GM12878 (cell line): ENCODE data around the gene VPS16. TPM values are rescaled to one million over a fixed set of nuclear protein-coding genes. Genes with fewer than 3 reads are reported as not detected.
A peak's percentile ranks its signal among the peaks of the same experiment; 100 is the strongest.

Source experiments
- ATAC-seq: fragments of 200-7000 bp; cut with Tn5 transposase; 3 replicates; pipeline ENCODE4 v1.9.1; 2020; ENCODE audit warnings: mild to moderate bottlenecking, moderate library complexity
- BruUV-seq: library from RNA; stranded (reverse); fragments of 400-500 nt; replicated peaks from 2 replicates; lab custom pipeline; 2021; lab: Mats Ljungman, UMichigan
- CTCF ChIA-PET: fragments of 300-600 bp; sonication (Branson Sonifier 250); formaldehyde crosslinking; extraction: SDS; loops from one replicate; lab custom pipeline; 2021; ENCODE audit warnings: inconsistent platforms; lab: Yijun Ruan, JAX
- POLR2A ChIA-PET: fragments of 350-600 bp; formaldehyde crosslinking; extraction: SDS; loops from one replicate; lab custom pipeline; 2021; ENCODE audit warnings: inconsistent platforms; lab: Charles Lee
- RAD21 ChIA-PET: fragments of 300-600 bp; sonication (Branson Sonifier 250); formaldehyde crosslinking; loops from one replicate; lab custom pipeline; 2023; ENCODE audit warnings: antibody characterized with exemption; ENCODE audit not compliant: unreplicated experiment; lab: Charles Lee
- SMC1A ChIA-PET: fragments of 300-600 bp; sonication (Branson Sonifier 250); formaldehyde crosslinking; loops from one replicate; lab custom pipeline; 2023; ENCODE audit not compliant: unreplicated experiment, uncharacterized antibody; lab: Charles Lee
- DNase-seq: peaks from one replicate; pipeline ENCODE4 v3.0.0-alpha.2; 2011; ENCODE audit warnings: low read depth, low spot score
- FAIRE-seq: peaks from 3 replicates; lab custom pipeline; 2011; peaks lifted over from hg19 to GRCh38; lab: Jason Lieb, UNC
- H2AFZ ChIP-seq: 2 replicates; pipeline ENCODE4 v1.6.0; 2011; ENCODE audit warnings: low read depth, low read length, control low read depth; ENCODE audit not compliant: control insufficient read depth
- H3K27ac ChIP-seq: 2 replicates; pipeline ENCODE4 v1.5.1; 2011; ENCODE audit warnings: control low read depth; ENCODE audit not compliant: control insufficient read depth, insufficient read depth
- H3K27me3 ChIP-seq, 2 experiments: replicated peaks in 1 of 2; 2 replicates each; pipeline versions ENCODE4 v1.6.0 to v1.6.1; 2011; ENCODE audit warnings: low read length in 1 of 2; ENCODE audit not compliant: control insufficient read depth in 2 of 2, insufficient read depth in 2 of 2
- H3K36me3 ChIP-seq, 2 experiments: 2 replicates each; pipeline ENCODE4 v1.5.1; 2011; ENCODE audit warnings: low read length in 1 of 2; ENCODE audit not compliant: control insufficient read depth in 2 of 2, insufficient read depth in 2 of 2
- H3K4me1 ChIP-seq: 2 replicates; pipeline ENCODE4 v1.6.1; 2011; ENCODE audit warnings: mild to moderate bottlenecking, low read length, moderate library complexity, mixed read lengths; ENCODE audit not compliant: control insufficient read depth, insufficient read depth
- H3K4me2 ChIP-seq: 2 replicates; pipeline ENCODE4 v1.6.0; 2011; ENCODE audit warnings: control low read depth; ENCODE audit not compliant: control insufficient read depth, insufficient read depth
- H3K4me3 ChIP-seq: fragments of 200-600 bp; sonication (generic); 2 replicates; pipeline ENCODE4 v1.5.1; 2016
- H3K79me2 ChIP-seq: 2 replicates; pipeline ENCODE4 v1.6.0; 2011; ENCODE audit warnings: low read length; ENCODE audit not compliant: control insufficient read depth, insufficient read depth
- H3K9ac ChIP-seq: 2 replicates; pipeline ENCODE4 v1.8.0; 2011; ENCODE audit warnings: low read length, control low read depth, mixed read lengths; ENCODE audit not compliant: control insufficient read depth, insufficient read depth
- H3K9me3 ChIP-seq: replicated peaks from 3 replicates; pipeline ENCODE4 v1.5.1; 2011; ENCODE audit warnings: mild to moderate bottlenecking, low read length; ENCODE audit not compliant: control insufficient read depth, insufficient read depth
- H4K20me1 ChIP-seq: 2 replicates; pipeline ENCODE4 v1.6.0; 2011; ENCODE audit not compliant: control insufficient read depth, insufficient read depth
- ASH2L ChIP-seq: fragments of 300-600, 200-600 bp; sonication (generic); IDR thresholded peaks from 2 replicates; pipeline ENCODE4 v1.6.1; 2017; ENCODE audit warnings: low read depth, mild to moderate bottlenecking, borderline replicate concordance
- CBFB ChIP-seq: IDR thresholded peaks from 2 replicates; pipeline ENCODE4 v1.6.1; 2016; ENCODE audit warnings: antibody characterized with exemption, low read depth
- CHD2 ChIP-seq: IDR thresholded peaks from 2 replicates; pipeline ENCODE4 v1.6.1; 2011; ENCODE audit warnings: low read depth, low read length, improper control_type of control experiment, borderline replicate concordance
- EGR1 ChIP-seq, 2 experiments: IDR thresholded peaks; 1 replicate in 1 of 2; 2 replicates in 1 of 2; pipeline ENCODE4 v1.6.1; 2011 to 2012; ENCODE audit warnings: low read depth in 2 of 2, low read length in 2 of 2, borderline replicate concordance in 1 of 2, mild to moderate bottlenecking in 1 of 2, moderate library complexity in 1 of 2
- HDAC2 ChIP-seq: fragments of 200-600 bp; sonication (generic); IDR thresholded peaks from 2 replicates; pipeline ENCODE4 v1.6.1; 2017
- PML ChIP-seq: IDR thresholded peaks from 2 replicates; pipeline ENCODE4 v1.6.1; 2012; ENCODE audit warnings: low read length, inconsistent platforms
- ZNF384 ChIP-seq: IDR thresholded peaks from 2 replicates; pipeline ENCODE4 v1.6.1; 2012; ENCODE audit warnings: low read depth, mild to moderate bottlenecking, low read length, improper control_type of control experiment, borderline replicate concordance
- WGBS: methylation state at CpG from one replicate; pipeline ENCODE4 v1.1.6; 2016; ENCODE audit warnings: low lambda C conversion rate; ENCODE audit not compliant: insufficient replicate concordance, insufficient coverage; ENCODE audit errors: missing lambda C conversion rate; 5-methylcytosine and 5-hydroxymethylcytosine counted together
- in situ Hi-C: fragments of 300-500 bp; cut with MboI; formaldehyde crosslinking; loops from 9 replicates; pipeline ENCODE4 v1.14.3; 2018; ENCODE audit warnings: mixed read lengths
- intact Hi-C: fragments of 100-400 bp; cut with micrococcal nuclease; formaldehyde crosslinking; loops from one replicate; pipeline ENCODE4 v1.14.2; 2022; ENCODE audit not compliant: unreplicated experiment
- polyA plus RNA-seq, 11 experiments: library from polyadenylated mRNA; depleted of rRNA in 4 of 11; unstranded in 6 of 11; stranded (reverse) in 5 of 11; fragments of >200 nt; fragmentation: Nextera tagmentation in 4 of 11; fragmentation: Illumina TruSeq in 1 of 11; extraction: Ambion mirVana in 4 of 11; extraction: Trizol in 1 of 11; gene quantifications; 1 replicate in 1 of 11; 2 replicates in 10 of 11; pipeline versions ENCODE4 v1.2.1 to v1.2.3, GENCODE V29; 2011 to 2016; ENCODE audit warnings: inconsistent platforms in 2 of 11, missing spikeins in 2 of 11, low read depth in 1 of 11
- total RNA-seq, 4 experiments: library from RNA; depleted of rRNA in 3 of 4; stranded (reverse); fragments of >200 nt in 3 of 4; fragmentation: Illumina TruSeq in 1 of 4; extraction: Trizol in 1 of 4; gene quantifications; 2 replicates each; pipeline versions ENCODE4 v1.2.1 to v1.2.3, GENCODE V29; 2013 to 2021
- TF ChIP-seq, protein P1 (sequence below): fragments of 450-650 bp; IDR thresholded peaks from 2 replicates; pipeline ENCODE4 v1.6.1; 2014; ENCODE audit warnings: mild to moderate bottlenecking
- TF ChIP-seq, protein P2 (sequence below): fragments of 150-350 bp; IDR thresholded peaks from 2 replicates; pipeline ENCODE4 v1.6.1; 2014; ENCODE audit warnings: mild to moderate bottlenecking, low read depth, low read length
- TF ChIP-seq, protein P3 (sequence below): fragments of 450-650 bp; IDR thresholded peaks from 2 replicates; pipeline ENCODE4 v1.6.1; 2016; ENCODE audit warnings: mild to moderate bottlenecking
- TF ChIP-seq, protein P4 (sequence below): IDR thresholded peaks from 2 replicates; pipeline ENCODE4 v1.6.1; 2012; ENCODE audit warnings: mild to moderate bottlenecking, low read depth, low read length

Gene VPS16
- total and polyA plus RNA-seq, 10 of the 15 experiments (the other 5 are each of a cell fraction or from before 2014, with no cell fraction given) = 8.4 to 37.5 (median 26.4) TPM

DNA sequence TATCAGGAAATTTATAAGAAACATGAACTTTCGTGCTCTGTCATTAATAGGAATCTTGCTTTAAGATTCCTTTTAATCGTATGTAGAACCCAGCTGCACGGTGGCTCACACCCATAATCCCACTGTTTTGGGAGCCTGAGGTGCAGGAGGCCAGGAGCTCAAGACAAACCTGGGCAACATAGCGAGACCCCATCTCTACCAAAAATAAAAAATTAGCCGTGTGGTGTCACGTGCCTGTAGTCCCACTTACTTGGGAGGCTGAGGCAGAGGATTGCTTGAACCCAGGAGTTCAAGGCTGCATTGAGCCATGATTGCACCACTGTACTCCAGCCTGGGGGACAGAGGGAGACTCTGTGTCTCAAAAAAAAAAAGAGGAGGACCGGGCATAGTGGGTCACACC is 40.1 kb downstream of the VPS16 start (continued):
- TF ChIP-seq, protein P1, sequence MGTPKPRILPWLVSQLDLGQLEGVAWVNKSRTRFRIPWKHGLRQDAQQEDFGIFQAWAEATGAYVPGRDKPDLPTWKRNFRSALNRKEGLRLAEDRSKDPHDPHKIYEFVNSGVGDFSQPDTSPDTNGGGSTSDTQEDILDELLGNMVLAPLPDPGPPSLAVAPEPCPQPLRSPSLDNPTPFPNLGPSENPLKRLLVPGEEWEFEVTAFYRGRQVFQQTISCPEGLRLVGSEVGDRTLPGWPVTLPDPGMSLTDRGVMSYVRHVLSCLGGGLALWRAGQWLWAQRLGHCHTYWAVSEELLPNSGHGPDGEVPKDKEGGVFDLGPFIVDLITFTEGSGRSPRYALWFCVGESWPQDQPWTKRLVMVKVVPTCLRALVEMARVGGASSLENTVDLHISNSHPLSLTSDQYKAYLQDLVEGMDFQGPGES = no peak
- no peak for TF ChIP-seq ZNF384
- TF ChIP-seq, protein P2, sequence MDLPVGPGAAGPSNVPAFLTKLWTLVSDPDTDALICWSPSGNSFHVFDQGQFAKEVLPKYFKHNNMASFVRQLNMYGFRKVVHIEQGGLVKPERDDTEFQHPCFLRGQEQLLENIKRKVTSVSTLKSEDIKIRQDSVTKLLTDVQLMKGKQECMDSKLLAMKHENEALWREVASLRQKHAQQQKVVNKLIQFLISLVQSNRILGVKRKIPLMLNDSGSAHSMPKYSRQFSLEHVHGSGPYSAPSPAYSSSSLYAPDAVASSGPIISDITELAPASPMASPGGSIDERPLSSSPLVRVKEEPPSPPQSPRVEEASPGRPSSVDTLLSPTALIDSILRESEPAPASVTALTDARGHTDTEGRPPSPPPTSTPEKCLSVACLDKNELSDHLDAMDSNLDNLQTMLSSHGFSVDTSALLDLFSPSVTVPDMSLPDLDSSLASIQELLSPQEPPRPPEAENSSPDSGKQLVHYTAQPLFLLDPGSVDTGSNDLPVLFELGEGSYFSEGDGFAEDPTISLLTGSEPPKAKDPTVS = no peak

DNA sequence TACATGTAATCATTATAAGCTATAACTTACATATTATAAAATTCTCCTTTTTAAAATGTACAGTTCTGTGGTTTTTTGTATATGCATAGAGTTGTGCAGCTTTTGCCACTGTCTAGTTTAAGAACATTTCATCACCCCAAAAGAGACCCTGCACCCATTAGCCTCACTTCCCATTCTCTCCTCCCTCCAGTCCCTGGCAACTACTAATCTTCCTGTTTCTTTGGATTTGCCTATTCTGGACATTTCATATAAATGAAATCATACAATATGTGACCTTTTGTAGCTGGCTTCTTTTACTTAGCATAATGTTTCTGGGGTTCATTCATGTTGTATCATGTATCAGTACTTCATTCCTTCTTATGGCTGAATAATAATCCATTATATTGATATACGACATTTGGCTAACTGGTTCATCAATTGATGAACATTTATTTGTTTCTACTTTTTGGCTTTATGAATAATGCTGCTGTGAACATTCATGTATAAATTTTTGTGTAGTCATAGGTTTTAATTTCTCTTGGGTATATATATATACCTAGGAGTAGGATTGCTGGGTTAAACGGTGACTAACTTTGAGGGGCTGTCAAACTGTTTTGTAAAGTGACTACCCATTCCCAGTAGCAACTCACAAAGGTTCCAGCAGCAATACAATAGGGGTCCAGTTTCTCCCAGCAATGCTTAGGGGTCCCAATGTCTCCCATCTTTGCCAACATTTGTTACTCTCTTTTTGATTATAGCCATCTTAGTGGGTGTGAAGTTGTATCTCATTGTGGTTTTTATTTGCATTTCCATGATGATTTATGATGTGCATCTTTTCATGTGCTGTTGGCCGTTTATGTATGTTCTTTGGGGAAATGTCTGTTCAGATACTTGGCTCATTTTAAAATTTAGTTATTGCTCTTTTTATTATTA is 43.4 kb downstream of the VPS16 start:
- ChIA-PET SMC1A (interaction anchor here (1.4 kb wide), 1 partner anchor 18 kb away, joined by 3 read pairs; no protein-coding TSS in a partner anchor), RAD21 (interaction anchor here (0.9 kb wide), 1 partner anchor 100 kb away, joined by 3 read pairs; no protein-coding TSS in a partner anchor), POLR2A (interaction anchor here (1.0 to 1.8 kb wide), 2 partner anchors 10 to 11 kb away, joined by 4 to 7 read pairs; partner anchors contain the start of gene PTPRA), CTCF (interaction anchor here (0.8 to 1.4 kb wide), 3 partner anchors 16 to 23 kb away, joined by 3 read pairs; no protein-coding TSS in a partner anchor)
- Histone ChIP-seq H3K27me3 (no peaks in the 10 kb centered on the region), H3K4me2 (peak overlapping the region; percentile 41; the same call in 1 of the 2 replicates), H3K4me1 (peaks cover 11% of the 10 kb centered on the region), H3K79me2 (peaks cover 48% of the 10 kb centered on the region), H3K9me3 (no peaks in the 10 kb centered on the region; the same call in 2 of the 3 replicates), H3K4me3 (no peak overlapping the region), H3K9ac (no peak overlapping the region), H3K27ac (peak overlapping the region; percentile 56), H4K20me1 (no peaks in the 10 kb centered on the region), H3K36me3 (no peaks in the 10 kb centered on the region), H2AFZ (no peak overlapping the region)
- in situ Hi-C loops (no loop called here), intact Hi-C loops (no loop called here)
- no TSS peak for BruUV-seq
- FAIRE-seq (no peak), DNase-seq (no peak), ATAC-seq (peak; percentile 76)
- 33% methylated on average over 3 of the region's 3 CpGs for WGBS
- no peak for TF ChIP-seq PML
- TF ChIP-seq, protein P1 = no peak
- 0 out of 2 replicates have a peak, but pooled peaks have one; percentile 6 for TF ChIP-seq CBFB
- TF ChIP-seq HDAC2 = no peak
- TF ChIP-seq EGR1 (IDR thresholded peaks at IDR 0.05; ENCODE audit: borderline replicate concordance in 1 of 2, low read depth in 2 of 2, low read length in 2 of 2) = no peak
- no peak for TF ChIP-seq CHD2
- TF ChIP-seq, protein P3, sequence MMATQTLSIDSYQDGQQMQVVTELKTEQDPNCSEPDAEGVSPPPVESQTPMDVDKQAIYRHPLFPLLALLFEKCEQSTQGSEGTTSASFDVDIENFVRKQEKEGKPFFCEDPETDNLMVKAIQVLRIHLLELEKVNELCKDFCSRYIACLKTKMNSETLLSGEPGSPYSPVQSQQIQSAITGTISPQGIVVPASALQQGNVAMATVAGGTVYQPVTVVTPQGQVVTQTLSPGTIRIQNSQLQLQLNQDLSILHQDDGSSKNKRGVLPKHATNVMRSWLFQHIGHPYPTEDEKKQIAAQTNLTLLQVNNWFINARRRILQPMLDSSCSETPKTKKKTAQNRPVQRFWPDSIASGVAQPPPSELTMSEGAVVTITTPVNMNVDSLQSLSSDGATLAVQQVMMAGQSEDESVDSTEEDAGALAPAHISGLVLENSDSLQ = peak; percentile 49; the same call in 1 of the 2 replicates
- TF ChIP-seq, protein P4, sequence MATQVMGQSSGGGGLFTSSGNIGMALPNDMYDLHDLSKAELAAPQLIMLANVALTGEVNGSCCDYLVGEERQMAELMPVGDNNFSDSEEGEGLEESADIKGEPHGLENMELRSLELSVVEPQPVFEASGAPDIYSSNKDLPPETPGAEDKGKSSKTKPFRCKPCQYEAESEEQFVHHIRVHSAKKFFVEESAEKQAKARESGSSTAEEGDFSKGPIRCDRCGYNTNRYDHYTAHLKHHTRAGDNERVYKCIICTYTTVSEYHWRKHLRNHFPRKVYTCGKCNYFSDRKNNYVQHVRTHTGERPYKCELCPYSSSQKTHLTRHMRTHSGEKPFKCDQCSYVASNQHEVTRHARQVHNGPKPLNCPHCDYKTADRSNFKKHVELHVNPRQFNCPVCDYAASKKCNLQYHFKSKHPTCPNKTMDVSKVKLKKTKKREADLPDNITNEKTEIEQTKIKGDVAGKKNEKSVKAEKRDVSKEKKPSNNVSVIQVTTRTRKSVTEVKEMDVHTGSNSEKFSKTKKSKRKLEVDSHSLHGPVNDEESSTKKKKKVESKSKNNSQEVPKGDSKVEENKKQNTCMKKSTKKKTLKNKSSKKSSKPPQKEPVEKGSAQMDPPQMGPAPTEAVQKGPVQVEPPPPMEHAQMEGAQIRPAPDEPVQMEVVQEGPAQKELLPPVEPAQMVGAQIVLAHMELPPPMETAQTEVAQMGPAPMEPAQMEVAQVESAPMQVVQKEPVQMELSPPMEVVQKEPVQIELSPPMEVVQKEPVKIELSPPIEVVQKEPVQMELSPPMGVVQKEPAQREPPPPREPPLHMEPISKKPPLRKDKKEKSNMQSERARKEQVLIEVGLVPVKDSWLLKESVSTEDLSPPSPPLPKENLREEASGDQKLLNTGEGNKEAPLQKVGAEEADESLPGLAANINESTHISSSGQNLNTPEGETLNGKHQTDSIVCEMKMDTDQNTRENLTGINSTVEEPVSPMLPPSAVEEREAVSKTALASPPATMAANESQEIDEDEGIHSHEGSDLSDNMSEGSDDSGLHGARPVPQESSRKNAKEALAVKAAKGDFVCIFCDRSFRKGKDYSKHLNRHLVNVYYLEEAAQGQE = no peak
- TF ChIP-seq ASH2L = no peak
